Prostate gland (tissue), 2 donors: ENCODE data around the gene CSNK1G1. TPM values are rescaled to one million over a fixed set of nuclear protein-coding genes. Genes with fewer than 3 reads are reported as not detected.

Experiments used
- DNase-seq: peaks from one replicate; pipeline ENCODE4 v3.0.0-alpha.2; 2019; ENCODE audit warnings: low spot score
- H3K27ac ChIP-seq, 2 donors: fragments of 200-600 bp; sonication (generic); 2 replicates each; pipeline ENCODE4 v1.5.1; 2017 to 2019
- H3K27me3 ChIP-seq: fragments of 200-600 bp; sonication (generic); replicated peaks from 2 replicates; pipeline ENCODE4 v1.5.1; 2019; ENCODE audit not compliant: insufficient read depth
- H3K36me3 ChIP-seq, 2 donors: fragments of 200-600 bp; sonication (generic); 1 replicate in 1 of 2; 2 replicates in 1 of 2; pipeline versions ENCODE4 v1.5.1 to v1.8.1; 2017 to 2019
- H3K4me1 ChIP-seq: fragments of 200-600 bp; sonication (generic); replicated peaks from 2 replicates; pipeline ENCODE4 v1.5.1; 2019
- H3K4me3 ChIP-seq, 2 donors: fragments of 200-600 bp; sonication (generic); 2 replicates each; pipeline ENCODE4 v1.5.1; 2017 to 2019
- H3K9me3 ChIP-seq: fragments of 200-600 bp; sonication (generic); 2 replicates; pipeline ENCODE4 v1.5.1; 2017
- POLR2A ChIP-seq: fragments of 450-650 bp; IDR thresholded peaks from one replicate; pipeline ENCODE4 v1.6.1; 2016; ENCODE audit warnings: antibody characterized with exemption, mild to moderate bottlenecking
- POLR2AphosphoS5 ChIP-seq: sonication (generic); formaldehyde crosslinking; IDR thresholded peaks from one replicate; pipeline ENCODE4 v1.6.1; 2017; ENCODE audit warnings: antibody characterized with exemption
- WGBS: methylation state at CpG from one replicate; pipeline ENCODE4 v1.1.5; 2018; 5-methylcytosine and 5-hydroxymethylcytosine counted together
- intact Hi-C: fragments of 100-400 bp; cut with DNase I; formaldehyde crosslinking; loops from one replicate; pipeline ENCODE4 v1.14.2; 2022
- total RNA-seq, 2 donors: library from RNA; depleted of rRNA; stranded (reverse); fragments of >200 nt; gene quantifications; one replicate each; pipeline ENCODE4 v1.1.0, GENCODE V29; 2016
- TF ChIP-seq, protein P1 (sequence below), 4 experiments: fragments of 200-600 bp in 2 of 4; fragments of 450-650 bp in 2 of 4; sonication (generic) in 2 of 4; IDR thresholded peaks; 1 replicate in 3 of 4; 2 replicates in 1 of 4; pipeline ENCODE4 v1.5.1; 2016 to 2019; ENCODE audit warnings: antibody characterized with exemption in 4 of 4, mild to moderate bottlenecking in 2 of 4, moderate library complexity in 2 of 4

CSNK1G1 gene
- total RNA-seq, 2 donors from 2014 or later = 9.2 to 20.6 TPM

DNA sequence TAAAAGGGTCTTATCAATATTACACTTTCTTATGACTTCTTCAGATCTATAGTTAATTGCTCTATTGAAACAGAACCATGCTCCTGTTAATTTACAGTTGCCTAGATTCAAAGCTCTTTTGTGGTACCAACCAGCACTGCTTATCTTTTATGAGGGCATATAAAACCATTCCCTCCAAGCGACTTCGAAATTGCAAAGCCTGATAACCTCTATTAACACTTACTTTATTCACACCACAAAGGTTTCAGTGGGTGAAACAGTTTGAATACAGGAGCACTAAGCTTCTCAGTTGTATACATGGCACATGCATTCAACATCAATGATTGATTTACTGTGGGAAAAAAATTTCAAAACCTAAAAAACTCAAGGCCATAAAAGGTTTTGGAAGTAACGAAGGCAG, 118.3 kb downstream of the CSNK1G1 start:
- Histone ChIP-seq H3K9me3 (no peaks in the 10 kb centered on the region), H3K27me3 (no peaks in the 10 kb centered on the region), H3K36me3 (no peaks in the 10 kb centered on the region), H3K4me3 (no peak overlapping the region), H3K4me1 (no peaks in the 10 kb centered on the region), H3K27ac (no peak overlapping the region)
- DNase-seq = no peak
- TF ChIP-seq, protein P1, sequence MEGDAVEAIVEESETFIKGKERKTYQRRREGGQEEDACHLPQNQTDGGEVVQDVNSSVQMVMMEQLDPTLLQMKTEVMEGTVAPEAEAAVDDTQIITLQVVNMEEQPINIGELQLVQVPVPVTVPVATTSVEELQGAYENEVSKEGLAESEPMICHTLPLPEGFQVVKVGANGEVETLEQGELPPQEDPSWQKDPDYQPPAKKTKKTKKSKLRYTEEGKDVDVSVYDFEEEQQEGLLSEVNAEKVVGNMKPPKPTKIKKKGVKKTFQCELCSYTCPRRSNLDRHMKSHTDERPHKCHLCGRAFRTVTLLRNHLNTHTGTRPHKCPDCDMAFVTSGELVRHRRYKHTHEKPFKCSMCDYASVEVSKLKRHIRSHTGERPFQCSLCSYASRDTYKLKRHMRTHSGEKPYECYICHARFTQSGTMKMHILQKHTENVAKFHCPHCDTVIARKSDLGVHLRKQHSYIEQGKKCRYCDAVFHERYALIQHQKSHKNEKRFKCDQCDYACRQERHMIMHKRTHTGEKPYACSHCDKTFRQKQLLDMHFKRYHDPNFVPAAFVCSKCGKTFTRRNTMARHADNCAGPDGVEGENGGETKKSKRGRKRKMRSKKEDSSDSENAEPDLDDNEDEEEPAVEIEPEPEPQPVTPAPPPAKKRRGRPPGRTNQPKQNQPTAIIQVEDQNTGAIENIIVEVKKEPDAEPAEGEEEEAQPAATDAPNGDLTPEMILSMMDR (IDR thresholded peaks at IDR 0.05) = no peak
- no peak for TF ChIP-seq POLR2AphosphoS5
- no peak for TF ChIP-seq POLR2A
- WGBS = 52% methylated on average over 3 of the region's 3 CpGs
- intact Hi-C loops = no loop called here

DNA sequence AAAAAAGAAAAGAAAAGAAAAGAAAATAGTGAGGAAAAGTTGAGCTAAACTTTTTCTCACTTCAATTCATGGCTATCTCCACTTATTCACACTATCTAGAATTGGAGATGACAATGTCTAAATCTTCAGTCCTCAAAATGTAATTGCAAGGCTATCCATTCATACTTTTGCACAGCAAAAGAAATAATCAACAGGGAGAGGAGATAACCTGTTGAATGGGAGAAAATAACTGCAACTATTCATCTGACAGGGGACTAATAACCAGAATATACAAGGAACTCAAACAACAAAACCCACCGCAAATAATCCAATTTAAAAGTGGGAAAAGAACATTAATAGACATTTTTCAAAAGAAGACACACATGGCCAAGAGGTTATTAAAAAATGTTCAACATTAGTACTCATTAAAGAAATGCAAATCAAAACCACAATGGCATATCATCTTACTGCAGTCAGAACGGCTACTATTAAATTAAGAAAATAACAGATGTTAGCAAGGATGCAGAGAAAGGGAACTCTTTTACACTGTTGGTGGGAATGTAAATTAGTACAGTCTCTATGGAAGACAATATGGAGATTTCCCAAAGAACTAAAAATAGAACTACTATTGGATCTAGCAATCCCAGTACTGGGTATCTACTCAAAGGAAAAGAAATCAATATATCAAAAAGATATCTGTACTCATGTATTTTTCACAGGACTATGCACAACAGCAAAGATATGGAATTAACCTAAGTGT, 119.6 kb downstream of the CSNK1G1 start:
- TF ChIP-seq, protein P1 (IDR thresholded peaks at IDR 0.05) = no peak
- no peak for TF ChIP-seq POLR2AphosphoS5
- TF ChIP-seq POLR2A = no peak
- Histone ChIP-seq H3K9me3 (no peaks in the 10 kb centered on the region), H3K4me1 (no peaks in the 10 kb centered on the region), H3K27ac (no peak overlapping the region), H3K27me3 (no peaks in the 10 kb centered on the region), H3K4me3 (no peak overlapping the region), H3K36me3 (no peaks in the 10 kb centered on the region)
- DNase-seq = no peak
- WGBS = 87% methylated on average over 2 of the region's 2 CpGs
- intact Hi-C loops = no loop called here

DNA sequence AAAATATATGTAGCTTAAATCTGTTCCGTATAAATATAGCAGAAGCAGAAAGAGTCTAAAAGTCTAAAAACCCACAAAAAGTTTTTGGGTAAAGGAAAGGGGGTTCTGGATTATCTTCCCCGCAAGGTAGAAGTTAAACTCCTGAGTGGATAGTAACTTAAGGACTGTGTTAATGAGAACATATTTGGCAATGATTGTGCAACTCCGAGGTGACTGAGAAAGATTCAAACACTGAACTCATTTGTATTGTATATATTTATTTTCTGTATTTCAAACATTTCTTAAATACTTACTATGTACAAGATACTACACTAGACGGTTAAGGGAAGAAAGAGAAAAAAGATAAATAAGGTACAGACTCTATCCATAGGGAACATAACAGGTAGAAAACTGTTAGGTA, 120.4 kb downstream of the CSNK1G1 start:
- H3K4me1 ChIP-seq = no peaks in the 10 kb centered on the region
- H3K9me3 ChIP-seq = no peaks in the 10 kb centered on the region
- 95% methylated on average over 4 of the region's 4 CpGs for WGBS
- no peak overlapping the region for H3K4me3 ChIP-seq
- H3K27me3 ChIP-seq = no peaks in the 10 kb centered on the region
- no peak for DNase-seq
- TF ChIP-seq POLR2AphosphoS5 (no peak), POLR2A (no peak)
- TF ChIP-seq, protein P1 (IDR thresholded peaks at IDR 0.05) = no peak
- no peak overlapping the region for H3K27ac ChIP-seq
- intact Hi-C loops = no loop called here
- no peaks in the 10 kb centered on the region for H3K36me3 ChIP-seq

DNA sequence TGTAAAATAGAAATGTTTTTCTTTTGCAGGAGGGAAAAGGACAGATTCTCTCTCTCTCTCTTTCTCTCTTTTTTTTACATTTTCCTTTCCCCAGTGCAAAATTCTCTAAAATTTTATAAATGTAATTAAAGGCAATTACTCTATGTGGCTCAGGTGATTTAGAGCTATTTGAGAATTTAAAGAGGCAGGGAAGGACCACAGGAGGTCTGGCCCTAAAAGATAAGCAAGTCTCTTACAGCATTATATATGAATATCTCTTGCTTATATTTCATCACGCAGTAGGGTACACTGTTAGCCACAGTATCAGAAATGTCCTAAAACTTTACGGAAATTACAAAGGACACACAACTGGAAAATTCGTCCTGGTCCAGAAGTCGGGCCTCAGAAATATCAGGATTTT, 122.7 kb downstream of the CSNK1G1 start:
- intact Hi-C loops = no loop called here
- no peak for DNase-seq
- Histone ChIP-seq H3K4me1 (no peaks in the 10 kb centered on the region), H3K27me3 (no peaks in the 10 kb centered on the region), H3K36me3 (no peaks in the 10 kb centered on the region), H3K27ac (no peak overlapping the region), H3K4me3 (no peak overlapping the region), H3K9me3 (no peaks in the 10 kb centered on the region)
- 93% methylated on average over 4 of the region's 4 CpGs for WGBS
- TF ChIP-seq, protein P1 (IDR thresholded peaks at IDR 0.05) = no peak
- TF ChIP-seq POLR2AphosphoS5 (no peak), POLR2A (no peak)

DNA sequence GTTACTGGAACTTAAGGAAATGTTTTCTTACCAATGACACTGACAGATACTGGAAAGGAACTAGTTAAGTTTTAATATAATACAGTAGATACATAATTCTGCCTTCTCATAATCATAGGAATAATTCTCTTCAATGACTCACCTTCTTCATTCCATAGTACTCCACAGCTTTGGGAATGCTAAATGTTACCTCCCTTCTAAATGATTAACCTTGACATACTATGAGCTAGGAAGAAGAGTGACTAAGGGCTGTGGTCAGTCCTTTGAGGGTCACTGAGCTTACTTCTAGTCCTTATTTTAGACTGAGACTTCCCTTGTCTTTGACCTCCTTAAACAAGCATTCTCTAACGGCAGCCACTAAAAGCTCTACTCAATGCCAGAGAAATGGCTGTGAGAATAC, 123.6 kb downstream of the CSNK1G1 start:
- H3K4me3 ChIP-seq = no peak overlapping the region
- H3K4me1 ChIP-seq = no peaks in the 10 kb centered on the region
- no peak for DNase-seq
- WGBS = 50% methylated on average over 1 of the region's 1 CpG
- H3K9me3 ChIP-seq = no peaks in the 10 kb centered on the region
- H3K27me3 ChIP-seq = no peaks in the 10 kb centered on the region
- intact Hi-C loops = no loop called here
- H3K36me3 ChIP-seq = no peaks in the 10 kb centered on the region
- no peak for TF ChIP-seq POLR2A
- TF ChIP-seq POLR2AphosphoS5 = no peak
- TF ChIP-seq, protein P1 (IDR thresholded peaks at IDR 0.05) = no peak
- no peak overlapping the region for H3K27ac ChIP-seq
